ENCODE measurements around the gene KCNIP2. TPM values are rescaled to one million over a fixed set of nuclear protein-coding genes. Genes with fewer than 3 reads are reported as not detected.

KCNIP2 gene
- total and polyA plus RNA-seq, 9 donors: 1.8 to 8.9 (median 5.9) TPM

GRCh38 chr10:101848408-101848807, 4.8 kb upstream of the KCNIP2 start:
- Histone ChIP-seq H3K9me3 (no peaks in the 10 kb centered on the region), H3K4me3 (no peak overlapping the region), H3K27me3 (no peaks in the 10 kb centered on the region), H3K36me3 (no peaks in the 10 kb centered on the region), H3K27ac (no peak overlapping the region), H3K4me1 (ENCODE audit: insufficient read depth) (peaks cover 2% of the 10 kb centered on the region)
- DNase-seq: no peak
- TF ChIP-seq EP300 (IDR thresholded peaks at IDR 0.05) (no peak), POLR2A (IDR thresholded peaks at IDR 0.05) (no peak), CTCF (IDR thresholded peaks at IDR 0.05) (no peak)
- WGBS, 3 donors: 63 to 73% (median 72%) methylated on average over 4 of the region's 4 CpGs
- intact Hi-C loops (cut with DNase I): loop anchor here in 2 of 4 donors (10.0 kb wide), 1 partner anchor 156 kb away; no protein-coding TSS in a partner anchor

GRCh38 chr10:101845893-101846292, 2.3 kb upstream of the KCNIP2 start:
- intact Hi-C loops (cut with DNase I): loop anchor here in 3 of 4 donors (1.0 to 10.0 kb wide), 2 partner anchors 10 to 159 kb away; no protein-coding TSS in a partner anchor
- Histone ChIP-seq H3K4me1 (ENCODE audit: insufficient read depth) (peaks cover 3% of the 10 kb centered on the region), H3K27ac (no peak overlapping the region), H3K9me3 (no peaks in the 10 kb centered on the region), H3K36me3 (no peaks in the 10 kb centered on the region), H3K4me3 (no peak overlapping the region), H3K27me3 (no peaks in the 10 kb centered on the region)
- 84 to 91% (median 90%) methylated on average over 3 of the region's 3 CpGs for WGBS, 3 donors
- TF ChIP-seq POLR2A (IDR thresholded peaks at IDR 0.05) (no peak), CTCF (IDR thresholded peaks at IDR 0.05) (no peak)
- no peak for DNase-seq

- TF ChIP-seq EP300 (IDR thresholded peaks at IDR 0.05): no peak
- DNase-seq: no peak
- intact Hi-C loops (cut with DNase I): loop anchor here in 3 of 4 donors (5.0 to 10.0 kb wide), 2 partner anchors 163 to 170 kb away; no protein-coding TSS in a partner anchor
These were observed 1.8 kb downstream of the KCNIP2 start for GRCh38 chr10:101841826-101842225.

GRCh38 chr10:101840741-101841453, 2.7 kb downstream of the KCNIP2 start:
- no peaks in the 10 kb centered on the region for H3K9me3 ChIP-seq
- H3K27ac ChIP-seq: no peak overlapping the region
- 1 to 2% (median 2%) methylated on average over 37 to 46 of the region's 46 CpGs for WGBS, 3 donors
- no peaks in the 10 kb centered on the region for H3K27me3 ChIP-seq
- intact Hi-C loops (cut with DNase I): loop anchor here in 3 of 4 donors (5.0 to 10.0 kb wide), 2 partner anchors 164 to 171 kb away; no protein-coding TSS in a partner anchor
- peak; percentile 67 to 86 (median 75) for DNase-seq
- H3K36me3 ChIP-seq: no peaks in the 10 kb centered on the region
- H3K4me3 ChIP-seq: peak overlapping the region; percentile 13
- TF ChIP-seq EP300 (IDR thresholded peaks at IDR 0.05) (no peak), CTCF (IDR thresholded peaks at IDR 0.05) (peak; percentile 46 to 66 (median 57))
- peaks cover 8% of the 10 kb centered on the region for H3K4me1 ChIP-seq (ENCODE audit: insufficient read depth)

More at GRCh38 chr10:101841826-101842225, 1.8 kb downstream of the KCNIP2 start:
- Histone ChIP-seq H3K4me3 (no peak overlapping the region), H3K4me1 (ENCODE audit: insufficient read depth) (peaks cover 8% of the 10 kb centered on the region), H3K9me3 (no peaks in the 10 kb centered on the region), H3K27ac (no peak overlapping the region), H3K27me3 (no peaks in the 10 kb centered on the region), H3K36me3 (no peaks in the 10 kb centered on the region)

- intact Hi-C loops (cut with DNase I): loop anchor here in 3 of 4 donors (5.0 to 10.0 kb wide), 2 partner anchors 165 to 172 kb away; no protein-coding TSS in a partner anchor
- whole genome bisulfite sequencing, 3 donors: 4 to 8% (median 5%) methylated on average over 19 of the region's 19 CpGs
- TF ChIP-seq CTCF (IDR thresholded peaks at IDR 0.05): no peak
- no peak for TF ChIP-seq EP300 (IDR thresholded peaks at IDR 0.05)
- no peak for TF ChIP-seq POLR2A (IDR thresholded peaks at IDR 0.05)
- H3K36me3 ChIP-seq: no peaks in the 10 kb centered on the region
- H3K4me1 ChIP-seq (ENCODE audit: insufficient read depth): peaks cover 8% of the 10 kb centered on the region
- no peak overlapping the region for H3K4me3 ChIP-seq
- H3K27ac ChIP-seq: no peak overlapping the region
- no peaks in the 10 kb centered on the region for H3K9me3 ChIP-seq
- peak in 1 of 5 donors; percentile 36 for DNase-seq
- no peaks in the 10 kb centered on the region for H3K27me3 ChIP-seq
These were observed 3.4 kb downstream of the KCNIP2 start for GRCh38 chr10:101840102-101840684.

Data from ovary (tissue), 9 donors.